Peyer's patch (tissue), 4 donors: Measurements from ENCODE around the gene SLC40A1.

Source experiments
- POLR2A ChIP-seq, 2 donors: fragments of 450-650 bp; IDR thresholded peaks; one replicate each; pipeline ENCODE4 v1.5.1; 2017; ENCODE audit warnings: antibody characterized with exemption in 2 of 2, mild to moderate bottlenecking in 2 of 2, moderate library complexity in 2 of 2
- TF ChIP-seq, protein P1 (sequence below), 6 experiments: fragments of 450-650 bp in 4 of 6; fragments of 200-600 bp in 2 of 6; sonication (generic) in 1 of 6; IDR thresholded peaks; one replicate each; pipeline ENCODE4 v1.5.1; 2017 to 2019; ENCODE audit warnings: antibody characterized with exemption in 6 of 6, mild to moderate bottlenecking in 3 of 6, moderate library complexity in 1 of 6

DNA sequence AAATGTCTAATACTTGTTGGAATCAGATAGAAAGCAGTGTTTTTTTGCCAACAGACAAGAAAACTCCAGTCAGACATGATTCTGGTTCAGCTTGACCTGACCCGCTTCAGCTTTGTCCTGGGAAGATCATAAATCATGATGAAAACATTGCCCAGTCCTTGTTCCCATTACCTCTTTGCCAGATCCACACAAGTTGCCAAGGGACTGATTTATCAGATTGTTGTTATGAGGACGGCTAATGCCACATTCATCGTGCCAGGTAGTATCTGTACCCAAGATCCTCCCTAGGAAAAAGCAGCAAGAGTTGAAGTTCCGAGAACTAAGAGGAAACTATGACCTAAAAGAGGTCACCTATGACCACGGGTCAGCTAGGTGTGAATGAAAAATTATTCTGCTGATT is 39.0 kb downstream of the SLC40A1 start:
- TF ChIP-seq, protein P1, sequence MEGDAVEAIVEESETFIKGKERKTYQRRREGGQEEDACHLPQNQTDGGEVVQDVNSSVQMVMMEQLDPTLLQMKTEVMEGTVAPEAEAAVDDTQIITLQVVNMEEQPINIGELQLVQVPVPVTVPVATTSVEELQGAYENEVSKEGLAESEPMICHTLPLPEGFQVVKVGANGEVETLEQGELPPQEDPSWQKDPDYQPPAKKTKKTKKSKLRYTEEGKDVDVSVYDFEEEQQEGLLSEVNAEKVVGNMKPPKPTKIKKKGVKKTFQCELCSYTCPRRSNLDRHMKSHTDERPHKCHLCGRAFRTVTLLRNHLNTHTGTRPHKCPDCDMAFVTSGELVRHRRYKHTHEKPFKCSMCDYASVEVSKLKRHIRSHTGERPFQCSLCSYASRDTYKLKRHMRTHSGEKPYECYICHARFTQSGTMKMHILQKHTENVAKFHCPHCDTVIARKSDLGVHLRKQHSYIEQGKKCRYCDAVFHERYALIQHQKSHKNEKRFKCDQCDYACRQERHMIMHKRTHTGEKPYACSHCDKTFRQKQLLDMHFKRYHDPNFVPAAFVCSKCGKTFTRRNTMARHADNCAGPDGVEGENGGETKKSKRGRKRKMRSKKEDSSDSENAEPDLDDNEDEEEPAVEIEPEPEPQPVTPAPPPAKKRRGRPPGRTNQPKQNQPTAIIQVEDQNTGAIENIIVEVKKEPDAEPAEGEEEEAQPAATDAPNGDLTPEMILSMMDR (IDR thresholded peaks at IDR 0.05): no peak
- no peak for TF ChIP-seq POLR2A (IDR thresholded peaks at IDR 0.05)
